Activated CD4-positive, alpha-beta T cell treated with anti-CD3 and anti-CD28 coated beads for 4 hours (primary cell): ENCODE results near the gene LRATD1.
"Not testable (repeated sequence)": the region's sequence is repeated elsewhere in the genome, so short reads cannot be mapped to it uniquely, and the experiment has no call there.

Experiments used
- DNase-seq, 2 donors: peaks; one replicate each; pipeline ENCODE4 v3.0.0-alpha.2; 2020

LRATD1 gene, protein sequence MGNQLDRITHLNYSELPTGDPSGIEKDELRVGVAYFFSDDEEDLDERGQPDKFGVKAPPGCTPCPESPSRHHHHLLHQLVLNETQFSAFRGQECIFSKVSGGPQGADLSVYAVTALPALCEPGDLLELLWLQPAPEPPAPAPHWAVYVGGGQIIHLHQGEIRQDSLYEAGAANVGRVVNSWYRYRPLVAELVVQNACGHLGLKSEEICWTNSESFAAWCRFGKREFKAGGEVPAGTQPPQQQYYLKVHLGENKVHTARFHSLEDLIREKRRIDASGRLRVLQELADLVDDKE

DNA sequence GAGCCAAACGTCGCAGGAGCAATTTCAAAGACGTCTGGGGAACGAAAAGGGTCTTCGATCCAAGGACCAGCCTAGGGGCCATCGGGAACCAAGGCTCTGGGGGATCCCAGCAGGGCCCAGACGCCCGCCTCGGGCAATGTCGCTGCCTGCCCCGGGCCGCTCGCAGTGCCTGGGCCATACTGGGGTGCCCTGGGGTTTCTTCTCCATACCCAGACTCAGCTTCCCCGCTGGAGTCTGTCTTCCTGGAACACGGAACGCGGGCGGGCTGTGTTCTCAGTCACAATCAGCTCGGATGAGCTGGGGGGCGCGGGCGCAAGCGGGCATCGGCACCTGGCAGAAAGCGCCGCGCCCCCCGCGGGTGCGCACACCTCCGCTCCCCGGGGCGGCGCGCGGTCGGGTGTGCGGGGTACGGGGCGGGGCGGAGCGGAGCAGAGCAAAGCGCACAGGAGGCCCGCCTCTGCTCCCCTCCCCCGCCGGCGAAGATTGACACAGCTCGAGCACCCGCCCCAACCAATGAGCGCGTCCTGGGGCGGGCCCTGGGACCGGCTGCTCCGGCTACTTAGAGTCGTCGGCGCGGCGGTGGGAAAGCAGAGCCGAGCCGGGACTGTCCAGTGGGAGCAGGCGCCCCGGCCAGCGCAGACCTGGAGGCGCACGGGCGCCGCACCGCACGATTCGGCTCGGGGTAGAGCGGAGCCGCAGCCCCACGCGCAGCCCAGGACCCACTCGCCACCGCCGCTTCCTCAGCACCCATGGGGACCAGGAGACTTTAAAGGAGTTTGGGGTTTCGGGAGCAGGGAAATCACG is at the start of gene LRATD1:
Gene LRATD1 (plus strand): TSS at position 585 of the 804 bp plus-strand sequence. CDS start 1,263 bp downstream, outside the sequence.
- DNase-seq: no peak

DNA sequence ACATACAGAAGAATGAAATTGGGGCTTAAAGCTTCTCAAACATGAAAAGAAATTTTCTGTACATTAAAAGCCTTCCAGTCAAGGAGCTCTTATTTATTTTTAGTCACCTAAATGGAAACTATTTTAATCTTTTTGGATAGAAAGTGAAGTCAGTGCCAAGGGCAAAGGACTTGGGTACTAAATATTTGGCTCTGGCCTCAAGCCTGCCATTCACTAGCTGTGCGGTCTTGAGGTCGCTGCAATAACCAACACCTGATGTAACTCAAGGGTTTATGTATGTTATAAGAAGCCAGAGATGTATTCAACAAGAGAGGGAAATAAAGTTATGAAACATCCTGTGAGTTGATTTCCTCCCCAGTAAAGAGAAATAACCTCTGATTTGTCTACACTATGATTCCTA is 49.5 kb upstream of the LRATD1 start:
- no peak for DNase-seq

DNA sequence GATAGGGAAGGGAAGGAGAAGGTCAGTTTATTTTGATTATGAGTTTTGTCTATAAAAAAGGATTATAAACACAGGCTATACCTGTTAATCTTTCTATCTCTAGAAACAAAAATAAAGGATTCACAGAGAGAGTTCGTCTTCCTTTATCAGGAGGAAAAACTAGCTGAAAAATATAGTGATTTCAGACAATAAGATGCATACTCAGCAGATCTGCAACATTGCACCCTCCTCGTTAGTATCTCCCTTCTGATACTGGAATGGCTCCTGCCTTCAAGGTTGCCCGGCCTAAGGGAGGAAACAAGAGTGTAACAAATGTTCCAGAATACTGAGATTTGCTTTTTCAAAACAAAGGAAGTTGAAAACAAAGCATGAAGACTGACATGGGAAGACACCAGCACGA is 48.7 kb upstream of the LRATD1 start:
- DNase-seq: no peak

DNA sequence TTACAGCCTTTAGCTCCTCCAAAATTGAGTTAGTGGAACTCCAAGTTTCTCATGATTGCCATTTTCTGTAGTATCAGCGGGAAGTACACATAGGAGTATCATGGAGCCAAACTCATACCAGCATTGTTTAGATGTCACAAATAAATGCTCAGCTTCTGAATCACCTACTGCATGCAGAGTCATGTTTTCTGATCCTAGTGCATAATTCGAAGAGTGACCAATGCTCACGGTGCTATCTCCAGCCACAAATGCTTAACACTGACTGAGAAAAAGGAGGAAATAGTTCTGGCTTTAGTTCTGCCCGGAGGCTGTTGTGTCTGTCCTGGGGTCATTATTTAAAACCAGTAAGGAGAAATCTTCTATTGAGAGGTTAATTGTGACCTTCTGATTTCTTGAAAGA is 45.4 kb upstream of the LRATD1 start:
- no peak for DNase-seq

DNA sequence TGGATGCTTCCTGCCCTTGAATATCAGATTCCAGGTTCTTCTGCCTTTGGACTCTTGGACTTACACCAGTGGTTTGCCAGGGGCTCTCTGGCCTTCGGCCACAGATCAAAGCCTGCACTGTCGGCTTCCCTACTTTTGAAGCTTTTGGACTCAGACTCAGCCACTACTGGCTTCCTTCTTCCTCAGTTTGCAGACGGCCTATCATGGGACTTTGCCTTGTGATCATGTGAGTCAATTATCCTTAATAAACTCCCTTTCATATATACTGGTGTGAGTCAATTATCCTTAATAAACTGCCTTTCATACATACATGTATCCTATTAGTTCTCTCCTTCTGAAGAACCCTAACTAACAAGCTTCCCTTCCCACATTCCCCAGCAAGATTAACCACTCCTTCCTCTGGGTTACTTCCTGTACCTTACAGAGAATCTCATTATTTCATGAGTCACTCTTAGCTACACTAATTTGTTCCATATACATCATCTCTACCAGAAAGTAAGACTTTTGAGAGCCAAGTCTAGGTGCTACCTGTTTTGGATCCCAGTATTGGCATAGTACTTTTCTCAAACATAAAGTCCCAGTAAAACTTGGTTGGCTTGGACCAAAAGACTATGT is 31.3 kb upstream of the LRATD1 start:
- no peak for DNase-seq

DNA sequence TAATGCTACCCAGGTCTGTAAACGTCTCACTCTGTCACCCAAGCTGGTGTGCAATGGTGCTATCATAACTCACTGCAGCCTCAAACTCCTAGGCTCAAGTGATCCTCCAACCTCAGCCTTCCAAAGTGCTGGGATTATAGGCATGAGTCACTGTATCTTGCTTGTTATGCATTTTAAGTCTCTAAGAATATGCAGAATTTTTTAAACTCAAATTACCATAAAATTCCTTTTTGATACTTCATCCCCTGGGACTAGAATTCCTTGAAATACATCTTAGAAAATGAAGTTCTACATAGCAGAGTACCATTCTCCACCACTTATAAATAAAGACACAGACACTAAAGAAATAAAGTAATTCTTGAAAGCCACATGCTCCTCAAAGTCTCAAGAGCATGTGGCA is 30.2 kb upstream of the LRATD1 start:
- DNase-seq: no peak

DNA sequence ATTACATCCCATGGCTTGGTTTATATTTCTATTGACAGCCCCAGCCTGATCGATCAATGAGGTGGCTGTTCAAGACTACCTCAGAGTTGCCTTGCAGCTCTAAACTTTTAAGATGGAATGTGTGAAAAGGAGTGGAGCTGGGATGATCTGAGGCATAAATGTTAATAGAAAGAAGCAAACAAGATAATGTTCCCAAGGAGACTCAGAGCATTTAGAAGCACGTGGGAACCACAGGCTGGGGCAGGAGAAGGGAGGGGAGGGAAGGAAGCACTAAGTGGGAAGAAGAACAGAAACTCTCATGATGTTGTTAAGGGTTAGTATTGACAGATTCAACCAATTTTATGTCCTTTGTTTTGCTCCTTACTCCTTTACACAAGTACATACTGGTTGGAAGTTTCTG is 28.8 kb upstream of the LRATD1 start:
- no peak for DNase-seq

DNA sequence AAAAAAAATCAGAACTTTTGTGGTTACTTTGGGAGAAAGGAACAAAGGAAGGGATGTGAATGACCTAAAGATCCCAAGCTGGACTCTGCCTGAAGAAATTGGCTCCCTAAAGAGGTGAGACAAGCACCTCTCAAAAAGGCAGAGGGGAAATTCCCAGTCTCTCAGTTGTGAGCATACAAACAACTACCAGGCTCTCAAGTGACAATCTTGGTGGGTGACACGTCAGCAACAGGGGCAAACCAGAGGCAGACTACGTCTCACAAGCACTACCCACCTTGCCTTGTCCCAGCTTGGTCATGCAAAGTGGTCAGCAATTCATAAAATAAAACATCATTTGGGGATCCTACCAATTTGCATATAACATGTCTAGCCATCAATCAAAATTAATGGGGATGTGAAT is 24.3 kb upstream of the LRATD1 start:
- no peak for DNase-seq

DNA sequence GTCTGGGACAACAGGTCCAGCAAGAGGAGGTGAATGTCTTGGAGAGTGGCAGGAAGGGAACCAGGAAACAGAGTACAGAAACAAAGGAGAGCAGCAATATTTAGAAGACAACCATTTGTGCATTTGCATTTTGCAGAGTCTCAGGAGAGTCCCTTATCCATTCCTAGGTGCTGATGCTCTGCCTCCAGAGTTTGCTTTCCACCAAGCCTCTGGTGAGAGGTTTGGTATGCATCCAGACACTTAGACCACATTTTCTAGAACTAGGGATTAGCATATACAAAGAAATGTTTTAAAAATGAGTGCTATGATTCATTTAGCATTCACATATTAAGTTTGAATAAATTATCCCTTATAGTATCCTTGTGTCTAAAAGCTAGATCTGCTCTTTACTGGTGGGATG is 18.5 kb upstream of the LRATD1 start:
- DNase-seq: no peak

DNA sequence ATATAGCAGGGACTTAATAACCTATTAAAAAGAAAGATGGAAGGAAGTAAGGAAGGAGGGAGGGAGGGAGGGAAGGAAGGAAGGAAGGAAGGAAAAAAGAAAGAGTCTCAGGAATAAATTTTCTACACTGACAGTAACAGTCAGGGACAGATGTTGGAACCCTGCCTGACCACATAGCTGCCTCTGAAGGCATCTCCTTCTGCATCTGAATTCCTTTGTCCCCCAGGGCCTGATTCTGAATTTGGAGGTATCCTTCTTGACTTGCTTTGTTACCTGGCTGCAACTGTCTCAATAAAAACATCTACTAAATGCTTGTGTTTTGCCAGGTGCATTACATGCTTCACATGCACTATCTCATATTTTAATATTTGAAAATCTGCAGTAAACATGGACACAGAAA is 17.4 kb upstream of the LRATD1 start:
- DNase-seq: no peak

DNA sequence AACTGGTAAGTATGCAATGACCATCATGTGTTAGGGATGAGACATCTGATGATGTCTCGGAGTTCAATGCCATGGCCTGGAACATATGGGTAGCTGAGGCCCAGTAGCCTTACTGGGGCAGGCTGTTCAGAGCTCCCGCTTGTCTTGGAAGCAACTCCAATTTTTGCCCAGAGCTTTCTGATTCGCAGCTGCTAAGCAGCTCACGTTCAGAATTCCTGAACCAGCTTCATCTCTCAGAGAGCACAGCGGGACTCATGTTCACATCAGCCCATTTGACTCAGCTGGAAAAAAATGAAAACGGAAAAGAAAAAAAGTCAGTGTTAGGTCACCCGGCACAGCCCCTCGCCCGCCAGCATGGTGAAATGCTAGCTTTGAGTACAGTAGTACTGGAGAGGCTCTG is 16.8 kb upstream of the LRATD1 start:
- no peak for DNase-seq

DNA sequence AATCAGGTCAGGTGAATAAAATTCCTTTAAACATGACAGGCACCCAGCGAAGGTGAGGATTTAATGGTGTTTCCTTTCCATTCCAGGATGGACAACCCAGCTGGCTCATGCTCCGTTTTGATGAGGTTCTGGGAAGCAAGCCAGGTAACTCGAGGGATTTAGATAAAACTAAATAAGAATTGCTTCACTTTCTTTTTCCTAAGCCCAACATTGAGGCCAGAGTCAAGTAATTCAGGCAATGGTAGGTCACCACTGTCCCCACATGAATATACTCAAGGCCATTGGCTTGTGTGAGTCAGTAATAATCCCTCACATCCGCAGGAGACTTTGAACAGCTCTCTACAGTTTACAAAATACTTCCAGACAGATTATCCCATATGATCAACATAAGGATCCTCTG is 16.2 kb upstream of the LRATD1 start:
- DNase-seq: no peak

DNA sequence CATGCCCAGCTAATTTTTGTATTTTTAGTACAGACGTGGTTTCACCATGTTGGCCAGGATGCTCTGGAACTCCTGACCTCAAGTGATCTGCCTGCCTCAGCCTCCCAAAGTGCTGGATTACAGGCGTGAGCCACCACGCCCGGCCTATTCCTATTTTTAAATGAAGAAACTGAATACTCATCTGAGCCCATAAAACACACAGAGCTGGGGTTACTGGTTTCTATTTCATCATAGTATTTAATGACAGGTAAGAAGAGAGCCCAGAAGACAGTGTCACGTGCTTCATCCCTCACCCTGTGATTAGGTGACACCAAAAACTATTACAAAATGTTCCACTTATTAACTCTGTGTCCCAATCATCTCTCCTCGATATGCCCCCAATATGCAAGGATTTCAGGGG is 15.6 kb upstream of the LRATD1 start:
- no peak for DNase-seq

DNA sequence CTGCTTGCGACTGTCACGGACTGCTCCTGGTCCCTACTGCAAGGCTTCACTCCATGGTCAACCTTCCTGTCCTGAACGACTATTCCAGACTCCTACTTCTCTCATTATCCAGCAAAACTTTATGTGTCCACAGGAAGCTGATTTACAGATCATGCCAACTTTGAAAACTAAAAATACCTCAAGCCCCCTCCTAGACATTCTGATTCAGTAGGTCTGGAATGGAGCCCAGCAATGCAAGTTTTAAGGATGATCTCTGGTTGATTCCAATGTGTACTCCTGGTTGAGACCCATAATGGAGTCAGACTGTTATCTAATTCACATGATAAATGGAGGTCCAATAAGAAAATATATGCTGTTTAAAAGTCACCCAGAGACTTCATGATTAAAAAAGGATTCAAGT is 13.1 kb upstream of the LRATD1 start:
- no peak for DNase-seq

DNA sequence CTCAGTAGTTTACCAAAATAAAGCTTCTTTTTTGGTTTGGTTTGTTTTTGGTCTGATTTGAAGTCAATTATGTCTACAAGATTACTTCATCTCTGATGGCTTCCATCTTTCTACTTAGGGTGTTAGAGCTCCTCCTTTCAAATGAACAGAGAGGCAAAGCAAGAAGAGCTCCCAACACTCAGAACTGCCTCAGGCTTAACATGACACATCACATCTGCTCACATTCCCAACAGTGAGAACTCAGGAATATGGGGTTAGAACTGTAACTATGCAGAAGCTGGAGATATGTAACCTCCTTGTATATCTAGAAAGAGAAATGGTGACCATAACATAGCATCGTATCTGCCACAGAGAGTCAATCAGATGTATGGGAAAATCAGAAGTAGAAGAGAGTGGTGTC is 11.4 kb upstream of the LRATD1 start:
- no peak for DNase-seq

DNA sequence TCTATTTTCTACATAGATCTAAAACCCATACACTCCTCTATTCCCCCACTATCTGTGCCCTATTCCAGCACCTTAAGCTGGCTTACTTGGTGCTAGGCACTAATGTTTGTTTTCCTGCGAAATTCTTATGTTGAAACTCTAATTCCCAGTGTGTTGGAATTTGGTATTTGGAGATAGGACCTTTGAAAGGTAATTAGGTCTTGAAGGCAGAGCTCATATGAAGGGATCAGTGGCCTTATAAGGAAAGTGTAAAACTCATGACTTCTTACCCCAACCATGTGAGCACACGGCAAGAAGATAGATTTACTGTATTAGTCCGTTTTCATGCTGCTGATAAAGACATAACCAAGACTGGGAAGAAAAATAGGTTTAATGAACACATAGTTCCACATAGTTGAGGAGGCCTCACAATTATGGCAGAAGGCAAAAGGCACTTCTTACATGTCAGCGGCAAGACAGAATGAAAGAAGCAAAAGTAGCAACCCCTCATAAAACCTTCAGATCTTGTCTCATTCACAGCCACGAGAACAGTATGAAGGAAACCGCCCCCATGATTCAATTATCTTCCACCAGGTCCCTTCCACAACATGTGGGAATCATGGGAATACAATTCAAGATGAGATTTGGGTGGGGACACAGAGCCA is 10.5 kb upstream of the LRATD1 start:
- no peak for DNase-seq

DNA sequence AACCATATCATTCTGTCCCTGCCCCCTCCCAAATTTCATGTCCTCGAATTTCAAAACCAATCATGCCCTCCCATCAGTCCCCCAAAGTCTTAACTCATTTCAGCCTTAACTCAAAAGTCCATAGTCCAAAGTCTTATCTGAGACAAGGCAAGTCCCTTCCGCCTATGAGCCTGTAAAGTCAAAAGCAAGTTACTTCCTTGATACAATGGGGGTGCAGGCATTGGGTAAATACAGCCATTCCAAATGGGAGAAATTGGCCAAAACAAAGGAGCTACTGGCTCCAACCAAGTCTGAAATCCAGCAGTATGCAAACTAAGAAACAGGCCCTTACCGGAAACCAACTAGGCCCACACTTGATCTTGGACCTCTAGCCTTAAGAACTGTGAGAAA is 10.0 kb upstream of the LRATD1 start:
- not testable (repeated sequence) for DNase-seq

DNA sequence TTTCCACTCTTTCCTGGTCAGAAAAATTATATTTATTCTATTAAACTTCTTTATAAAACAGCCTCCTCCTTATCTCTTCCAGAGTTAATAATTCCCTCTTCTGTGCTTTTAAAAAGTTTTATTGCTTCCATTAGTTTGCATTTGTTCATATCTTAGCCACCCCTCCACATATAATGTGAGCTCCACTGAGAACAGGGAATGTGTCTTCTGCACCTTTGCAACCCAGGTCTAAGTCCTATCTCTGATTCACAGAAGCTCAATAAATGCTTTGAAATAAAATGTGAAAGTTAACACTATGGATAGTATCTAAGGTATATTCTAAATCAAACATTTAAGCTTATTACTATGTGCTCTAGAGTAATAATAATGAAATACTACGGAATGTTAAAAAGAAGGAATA is 9.3 kb upstream of the LRATD1 start:
- no peak for DNase-seq

DNA sequence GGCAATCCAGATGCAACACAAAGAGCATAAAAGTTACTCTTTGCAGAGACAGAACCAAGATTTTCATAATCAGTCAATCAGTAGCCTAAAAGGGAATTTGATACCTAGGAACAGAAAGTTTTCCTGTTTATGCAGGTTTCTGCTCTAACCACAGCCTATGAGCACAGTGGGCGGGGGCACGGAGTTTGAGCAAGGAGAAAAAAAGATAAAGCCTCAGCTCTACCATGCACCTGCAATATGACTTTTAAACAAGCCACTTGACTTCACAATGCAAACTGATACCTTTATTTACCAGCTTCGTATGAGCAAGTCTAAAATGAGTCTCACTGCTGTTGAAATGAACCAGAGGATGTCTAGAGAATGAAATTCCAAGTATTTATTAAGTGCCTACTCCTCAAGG is 5.6 kb upstream of the LRATD1 start:
- DNase-seq: no peak

DNA sequence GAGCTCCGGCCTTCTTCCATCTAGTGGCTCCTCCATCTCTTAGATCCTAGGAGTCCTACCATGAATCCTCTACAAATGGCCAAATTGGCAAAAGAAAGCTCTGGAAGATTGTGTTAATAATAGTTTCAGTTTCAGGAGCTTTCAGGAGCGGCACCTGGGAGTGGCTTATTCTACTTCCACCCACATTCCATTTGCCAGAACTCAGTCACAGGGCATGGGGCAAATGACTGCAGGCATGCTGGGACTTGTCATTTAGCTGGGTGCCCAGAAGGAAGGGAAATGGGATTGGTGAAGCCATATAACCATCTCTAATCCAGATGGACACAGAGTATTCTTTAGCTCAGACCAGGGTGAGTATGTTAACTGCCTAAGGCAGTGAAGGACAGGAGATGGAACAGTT is 3.6 kb upstream of the LRATD1 start:
- no peak for DNase-seq

DNA sequence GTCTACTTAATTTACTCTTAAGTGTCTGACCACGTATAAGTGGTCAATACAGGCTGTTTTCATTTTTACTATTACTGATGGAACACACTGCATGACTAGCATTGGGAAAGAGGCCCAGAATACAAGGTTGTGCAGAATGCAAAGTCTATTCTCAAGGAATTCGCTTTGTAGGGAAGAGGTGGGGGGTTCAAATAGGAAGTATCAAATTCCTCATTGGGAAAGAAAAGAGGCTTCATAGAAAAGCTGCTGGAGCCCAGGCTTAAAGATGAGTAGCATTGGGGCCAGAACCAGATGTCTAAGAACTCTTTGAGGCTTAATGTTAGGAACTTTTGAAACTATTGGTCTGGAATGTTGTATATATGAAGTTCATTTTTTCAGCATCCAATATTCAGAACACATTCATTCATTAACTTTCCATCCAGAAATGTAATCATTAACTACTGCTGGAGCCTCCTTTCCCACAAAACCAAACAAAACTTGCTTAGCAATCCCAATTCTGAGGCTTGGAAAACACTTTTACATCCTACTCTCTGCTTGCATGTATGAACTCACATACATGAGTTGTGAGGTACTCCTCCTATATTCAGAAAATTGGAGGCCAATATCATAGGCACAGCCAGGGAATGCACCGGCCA is 994 bp upstream of the LRATD1 start:
- DNase-seq: no peak

DNA sequence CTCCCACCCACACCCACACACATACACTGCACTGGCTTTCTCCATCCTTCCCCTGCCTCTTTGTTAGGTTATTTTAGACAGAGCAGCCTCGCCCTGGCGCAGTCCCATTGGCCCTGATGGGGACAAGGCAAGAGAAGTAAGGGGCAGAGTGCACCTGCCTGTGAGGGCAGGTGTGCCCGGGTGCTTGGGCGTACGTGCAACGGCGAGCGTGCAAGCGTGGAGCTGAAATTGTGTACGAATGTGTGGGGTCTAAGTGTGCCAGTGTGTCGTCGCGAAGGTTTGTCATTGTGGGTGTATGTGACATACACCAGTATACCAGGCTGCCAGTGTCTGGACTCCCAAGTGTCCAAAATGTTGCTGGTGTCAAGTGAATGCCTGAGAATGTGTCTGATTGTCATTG is 544 bp downstream of the LRATD1 start:
- no peak for DNase-seq

DNA sequence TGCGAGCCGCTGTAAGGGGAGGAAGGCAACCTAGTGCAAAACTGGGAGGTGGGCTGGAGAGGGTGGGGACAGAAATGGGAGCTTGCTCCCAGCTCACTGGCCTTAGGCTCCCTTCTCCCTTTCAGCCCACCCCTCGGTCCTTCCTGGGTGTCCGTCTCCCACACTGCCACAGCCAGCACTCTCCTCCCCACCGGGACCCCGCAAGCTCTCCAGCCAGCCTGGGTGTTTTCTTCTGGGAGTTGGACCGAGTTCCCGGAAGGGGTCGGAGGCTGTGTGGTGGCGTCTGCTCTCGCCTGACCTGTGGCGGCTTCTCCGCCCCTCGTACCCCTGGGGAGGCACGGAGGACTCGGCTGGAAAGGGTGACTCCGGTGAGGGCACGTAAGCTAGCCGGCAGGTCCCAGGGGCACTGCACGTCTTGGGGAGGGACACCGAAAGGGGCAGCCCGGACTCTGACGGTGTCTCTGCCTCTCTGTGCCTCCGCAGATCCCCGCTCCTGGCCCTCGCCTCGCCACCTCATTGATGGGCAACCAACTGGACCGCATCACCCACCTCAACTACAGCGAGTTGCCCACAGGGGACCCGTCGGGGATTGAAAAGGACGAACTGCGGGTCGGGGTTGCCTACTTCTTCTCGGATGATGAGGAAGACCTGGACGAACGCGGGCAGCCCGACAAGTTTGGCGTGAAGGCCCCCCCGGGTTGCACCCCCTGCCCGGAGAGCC is 1.1 kb downstream of the LRATD1 start:
- DNase-seq: no peak
